SH-SY5Y (cell line): ENCODE results near the gene ASPDH.

Source experiments
- GATA2 ChIP-seq: IDR thresholded peaks from 2 replicates; pipeline ENCODE4 v1.6.1; 2011; ENCODE audit warnings: mild to moderate bottlenecking, low read depth, low read length
- GATA3 ChIP-seq: IDR thresholded peaks from 2 replicates; pipeline ENCODE4 v1.6.1; 2011; ENCODE audit warnings: low read depth, mild to moderate bottlenecking, low read length, moderate library complexity

- TF ChIP-seq GATA2, result no peak
- no peak for TF ChIP-seq GATA3
These were observed 43.4 kb upstream of the ASPDH start for GRCh38 chr19:50557009-50557613.
